Brain microvascular endothelial cell (primary cell): ENCODE data around the gene KRTAP12-1.

Source experiments
- DNase-seq: peaks from one replicate; pipeline ENCODE4 v3.0.0-alpha.2; 2020
- H3K27ac ChIP-seq: fragments of 250-450 bp; sonication (Bioruptor Pico); 2 replicates; pipeline ENCODE4 v1.5.1; 2020; ENCODE audit warnings: mild to moderate bottlenecking, moderate library complexity
- H3K27me3 ChIP-seq: fragments of 250-450 bp; sonication (Bioruptor Pico); replicated peaks from 2 replicates; pipeline ENCODE4 v1.5.1; 2020; ENCODE audit warnings: mild to moderate bottlenecking
- H3K36me3 ChIP-seq: fragments of 250-450 bp; sonication (Bioruptor Pico); replicated peaks from 2 replicates; pipeline ENCODE4 v1.5.1; 2020; ENCODE audit warnings: mild to moderate bottlenecking
- H3K4me3 ChIP-seq: 2 replicates; pipeline ENCODE4 v1.5.1; 2011; ENCODE audit warnings: low read depth, mild to moderate bottlenecking, control low read depth, low read length, moderate library complexity
- CTCF ChIP-seq: IDR thresholded peaks from 2 replicates; pipeline ENCODE4 v1.5.1; 2011; ENCODE audit warnings: low read depth, mild to moderate bottlenecking, moderate library complexity, low read length, control low read depth, inconsistent platforms; ENCODE audit errors: missing control alignments
- in situ Hi-C: cut with HindIII; loops from 2 replicates; pipeline ENCODE4 v1.10.0; 2017; ENCODE audit warnings: low sequenced_read_pairs, low pct_ligation_motif_present

Gene KRTAP12-1

GRCh38 chr21:44727757-44728156 lies 45.8 kb upstream of the KRTAP12-1 start:
- Histone ChIP-seq H3K4me3 (no peak overlapping the region), H3K27me3 (peaks cover 30% of the 10 kb centered on the region), H3K27ac (no peak overlapping the region), H3K36me3 (no peaks in the 10 kb centered on the region)
- in situ Hi-C loops: no loop called here
- no peak for TF ChIP-seq CTCF
- DNase-seq: no peak

DNA sequence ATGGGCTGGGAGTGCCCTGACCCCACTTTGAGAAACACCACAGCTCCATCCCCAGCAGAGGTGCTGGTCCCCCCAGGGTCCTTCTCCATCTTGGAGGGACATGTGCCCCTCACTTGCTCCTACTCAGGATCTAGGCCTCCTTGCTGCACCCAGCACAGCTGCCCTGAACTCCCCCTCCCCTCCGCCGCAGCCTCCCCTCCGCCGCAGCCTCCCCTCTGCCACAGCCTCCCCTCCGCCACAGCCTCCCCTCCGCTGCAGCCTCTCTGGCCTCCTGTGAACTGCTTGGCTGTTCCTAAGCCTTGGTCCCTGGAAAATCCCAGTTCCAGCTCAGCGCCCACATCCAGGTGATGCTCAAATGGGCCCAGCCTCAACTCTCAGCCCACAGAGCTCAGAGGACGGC lies 45.4 kb upstream of the KRTAP12-1 start:
- Histone ChIP-seq H3K27ac (no peak overlapping the region), H3K27me3 (peaks cover 33% of the 10 kb centered on the region), H3K36me3 (no peaks in the 10 kb centered on the region), H3K4me3 (no peak overlapping the region)
- TF ChIP-seq CTCF: no peak
- DNase-seq: no peak
- in situ Hi-C loops: no loop called here

DNA sequence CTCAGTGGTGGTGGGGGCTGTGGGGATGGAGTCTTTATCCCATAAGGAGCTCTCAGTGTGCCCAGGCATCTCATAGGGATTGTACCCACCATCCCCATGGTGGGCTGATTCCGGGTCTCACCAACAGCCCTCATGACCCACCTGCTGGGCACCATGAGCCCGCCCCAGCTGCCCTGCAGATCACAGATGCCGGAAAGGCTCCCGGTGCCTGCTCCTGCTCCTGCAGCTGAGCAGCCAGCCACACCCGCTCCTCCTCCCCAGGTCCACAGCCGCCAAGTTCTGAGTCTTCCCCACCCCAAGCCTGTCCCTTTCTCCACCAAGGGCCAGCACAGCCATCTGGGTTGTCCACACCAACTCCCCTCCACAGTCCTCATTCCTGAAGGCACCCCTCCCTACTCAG lies 44.9 kb upstream of the KRTAP12-1 start:
- Histone ChIP-seq H3K27me3 (peaks cover 33% of the 10 kb centered on the region), H3K4me3 (no peak overlapping the region), H3K36me3 (no peaks in the 10 kb centered on the region), H3K27ac (no peak overlapping the region)
- no peak for DNase-seq
- in situ Hi-C loops: no loop called here
- TF ChIP-seq CTCF: no peak

GRCh38 chr21:44724926-44725325 lies 43.0 kb upstream of the KRTAP12-1 start:
- DNase-seq: no peak
- Histone ChIP-seq H3K27me3 (peaks cover 37% of the 10 kb centered on the region), H3K27ac (no peak overlapping the region), H3K4me3 (no peak overlapping the region), H3K36me3 (no peaks in the 10 kb centered on the region)
- no peak for TF ChIP-seq CTCF
- in situ Hi-C loops: no loop called here

DNA sequence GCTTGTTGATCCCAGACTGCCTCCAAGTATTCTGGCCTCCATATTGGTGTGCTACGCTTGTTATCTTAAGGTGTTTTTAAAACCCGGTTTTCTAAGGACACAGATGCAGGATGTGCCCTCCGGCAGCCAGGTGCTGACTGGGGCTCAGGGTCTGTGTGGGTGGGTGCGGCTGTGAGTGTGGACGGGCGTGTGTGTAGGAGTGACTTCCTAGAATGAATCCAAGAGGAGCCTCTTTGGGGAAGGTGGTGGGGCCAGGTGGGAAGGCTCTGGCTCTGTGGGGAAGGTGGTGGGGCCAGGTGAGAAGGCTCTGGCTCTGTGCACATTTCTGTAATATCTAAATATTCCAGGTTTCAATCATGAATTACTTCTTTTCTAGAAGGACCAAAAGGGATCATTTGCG lies 42.2 kb upstream of the KRTAP12-1 start:
- Histone ChIP-seq H3K27ac (no peak overlapping the region), H3K27me3 (peaks cover 40% of the 10 kb centered on the region), H3K4me3 (no peak overlapping the region), H3K36me3 (no peaks in the 10 kb centered on the region)
- no peak for TF ChIP-seq CTCF
- in situ Hi-C loops: no loop called here
- no peak for DNase-seq
